ENCODE measurements around the gene KCNQ5.

GRCh38 chr6:73123632-73124329 lies 501.9 kb downstream of the KCNQ5 start:
- TF ChIP-seq, protein P1, sequence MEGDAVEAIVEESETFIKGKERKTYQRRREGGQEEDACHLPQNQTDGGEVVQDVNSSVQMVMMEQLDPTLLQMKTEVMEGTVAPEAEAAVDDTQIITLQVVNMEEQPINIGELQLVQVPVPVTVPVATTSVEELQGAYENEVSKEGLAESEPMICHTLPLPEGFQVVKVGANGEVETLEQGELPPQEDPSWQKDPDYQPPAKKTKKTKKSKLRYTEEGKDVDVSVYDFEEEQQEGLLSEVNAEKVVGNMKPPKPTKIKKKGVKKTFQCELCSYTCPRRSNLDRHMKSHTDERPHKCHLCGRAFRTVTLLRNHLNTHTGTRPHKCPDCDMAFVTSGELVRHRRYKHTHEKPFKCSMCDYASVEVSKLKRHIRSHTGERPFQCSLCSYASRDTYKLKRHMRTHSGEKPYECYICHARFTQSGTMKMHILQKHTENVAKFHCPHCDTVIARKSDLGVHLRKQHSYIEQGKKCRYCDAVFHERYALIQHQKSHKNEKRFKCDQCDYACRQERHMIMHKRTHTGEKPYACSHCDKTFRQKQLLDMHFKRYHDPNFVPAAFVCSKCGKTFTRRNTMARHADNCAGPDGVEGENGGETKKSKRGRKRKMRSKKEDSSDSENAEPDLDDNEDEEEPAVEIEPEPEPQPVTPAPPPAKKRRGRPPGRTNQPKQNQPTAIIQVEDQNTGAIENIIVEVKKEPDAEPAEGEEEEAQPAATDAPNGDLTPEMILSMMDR (IDR thresholded peaks at IDR 0.05) = no peak
- TF ChIP-seq EZH2phosphoT487 (IDR thresholded peaks at IDR 0.05) = no peak
